GM23338 (cell line): ENCODE measurements around the gene MYO16. TPM values are rescaled to one million over a fixed set of nuclear protein-coding genes. Genes with fewer than 3 reads are reported as not detected.

Source experiments
- ATAC-seq: fragments of 200-7000 bp; cut with Tn5 transposase; 3 replicates; pipeline ENCODE4 v1.9.1; 2020
- DNase-seq: peaks from one replicate; pipeline ENCODE4 v3.0.0-alpha.2; 2015; ENCODE audit warnings: low spot score
- H2AFZ ChIP-seq: fragments of 200-600 bp; sonication (generic); 2 replicates; pipeline ENCODE4 v1.8.0; 2016; ENCODE audit warnings: antibody characterized with exemption, mild to moderate bottlenecking, moderate library complexity
- H3F3A ChIP-seq: fragments of 200-600 bp; sonication (generic); replicated peaks from 2 replicates; pipeline ENCODE4 v1.8.0; 2017; ENCODE audit warnings: antibody characterized with exemption, mixed run types, low read depth
- H3K27ac ChIP-seq: fragments of 200-600 bp; sonication (generic); 2 replicates; pipeline ENCODE4 v1.6.1; 2016; ENCODE audit warnings: low read depth
- H3K27me3 ChIP-seq: fragments of 200-600 bp; sonication (generic); 2 replicates; pipeline ENCODE4 v1.8.0; 2016; ENCODE audit warnings: mild to moderate bottlenecking, mixed run types, moderate library complexity; ENCODE audit not compliant: insufficient read depth
- H3K36me3 ChIP-seq: fragments of 200-600 bp; sonication (generic); 2 replicates; pipeline ENCODE4 v1.8.0; 2016; ENCODE audit warnings: mild to moderate bottlenecking; ENCODE audit not compliant: insufficient read depth
- H3K4me1 ChIP-seq: fragments of 200-600 bp; sonication (generic); 2 replicates; pipeline ENCODE4 v1.8.0; 2016; ENCODE audit warnings: mild to moderate bottlenecking, moderate library complexity; ENCODE audit not compliant: insufficient read depth
- H3K4me2 ChIP-seq: fragments of 200-600 bp; sonication (generic); 2 replicates; pipeline ENCODE4 v1.7.1; 2017; ENCODE audit warnings: mixed run types
- H3K4me3 ChIP-seq: fragments of 200-600 bp; sonication (generic); 2 replicates; pipeline ENCODE4 v1.6.1; 2016; ENCODE audit warnings: mixed run types
- H3K79me2 ChIP-seq: fragments of 200-600 bp; sonication (generic); replicated peaks from 2 replicates; pipeline ENCODE4 v1.8.0; 2017; ENCODE audit warnings: mild to moderate bottlenecking; ENCODE audit not compliant: insufficient read depth
- H3K9me2 ChIP-seq: fragments of 200-600 bp; sonication (generic); 2 replicates; pipeline ENCODE4 v1.8.0; 2017; ENCODE audit not compliant: insufficient read depth
- H4K20me1 ChIP-seq: fragments of 200-600 bp; sonication (generic); replicated peaks from 2 replicates; pipeline ENCODE4 v1.8.0; 2017; ENCODE audit warnings: mild to moderate bottlenecking; ENCODE audit not compliant: insufficient read depth
- H3K27ac Mint-ChIP-seq: 2 replicates; pipeline ENCODE4 v1.8.0; 2020; ENCODE audit warnings: inconsistent platforms, mild to moderate bottlenecking, moderate library complexity, mixed read lengths
- H3K27me3 Mint-ChIP-seq: 3 replicates; pipeline ENCODE4 v1.8.0; 2022; ENCODE audit warnings: low read depth, mild to moderate bottlenecking, moderate library complexity, mixed read lengths, inconsistent platforms; ENCODE audit not compliant: insufficient read depth, poor library complexity
- H3K36me3 Mint-ChIP-seq: 3 replicates; pipeline ENCODE4 v1.8.0; 2021; ENCODE audit warnings: low read depth, mild to moderate bottlenecking, inconsistent platforms, moderate library complexity, mixed read lengths
- H3K4me1 Mint-ChIP-seq: 3 replicates; pipeline ENCODE4 v1.8.0; 2020; ENCODE audit warnings: mild to moderate bottlenecking, inconsistent platforms, mixed read lengths
- H3K4me3 Mint-ChIP-seq: 3 replicates; pipeline ENCODE4 v1.8.0; 2021; ENCODE audit warnings: moderate library complexity, mild to moderate bottlenecking, inconsistent platforms, mixed read lengths
- H3K9me3 Mint-ChIP-seq: 3 replicates; pipeline ENCODE4 v1.8.0; 2020; ENCODE audit warnings: moderate library complexity, mild to moderate bottlenecking, inconsistent platforms, mixed read lengths
- CREB1 ChIP-seq: fragments of 250-450 bp; sonication (Bioruptor Pico); IDR thresholded peaks from 2 replicates; pipeline ENCODE4 v1.5.0; 2020; ENCODE audit warnings: low read depth, mild to moderate bottlenecking, moderate library complexity
- CTCF ChIP-seq, 2 experiments: fragments of 200-600 bp in 1 of 2; sonication (generic) in 1 of 2; conservative IDR thresholded peaks; 2 replicates each; pipeline versions ENCODE4 v1.5.1 to v1.6.1; 2016 to 2017; ENCODE audit warnings: antibody characterized with exemption in 2 of 2, low read depth in 2 of 2, mild to moderate bottlenecking in 2 of 2, moderate library complexity in 1 of 2
- ETS1 ChIP-seq: IDR thresholded peaks from 2 replicates; pipeline ENCODE4 v1.6.1; 2016; ENCODE audit warnings: antibody characterized with exemption
- NANOG ChIP-seq: IDR thresholded peaks from 2 replicates; pipeline ENCODE4 v1.6.1; 2016; ENCODE audit warnings: antibody characterized with exemption, borderline replicate concordance
- STAT1 ChIP-seq: IDR thresholded peaks from one replicate; pipeline ENCODE4 v1.6.1; 2016; ENCODE audit warnings: antibody characterized with exemption; ENCODE audit not compliant: unreplicated experiment
- ZNF462 ChIP-seq: fragments of 250-450 bp; sonication (Bioruptor Pico); IDR thresholded peaks from 2 replicates; pipeline ENCODE4 v1.5.0; 2020; ENCODE audit warnings: mild to moderate bottlenecking, moderate library complexity
- polyA plus RNA-seq: library from polyadenylated mRNA; unstranded; fragments of >200 nt; fragmentation: Nextera tagmentation; extraction: Ambion mirVana; gene quantifications from 2 replicates; pipeline ENCODE4 v1.2.1, GENCODE V29; 2016
- total RNA-seq: library from RNA; depleted of rRNA; stranded (reverse); fragments of >200 nt; shearing (Covaris generic); gene quantifications from 2 replicates; pipeline ENCODE4 v1.2.3, GENCODE V29; 2014

Gene MYO16
- total and polyA plus RNA-seq, 2 experiments from 2014 or later: 0.10 to 0.13 TPM

- Mint-ChIP-seq H3K27ac (no peak overlapping the region), H3K27me3 (peaks cover 1% of the 10 kb centered on the region), H3K9me3 (no peaks in the 10 kb centered on the region), H3K4me1 (no peaks in the 10 kb centered on the region; the same call in 2 of the 3 replicates), H3K4me3 (no peak overlapping the region), H3K36me3 (no peaks in the 10 kb centered on the region)
- H2AFZ ChIP-seq: peak overlapping the region; percentile 73; the same call in 1 of the 2 replicates
- no peaks in the 10 kb centered on the region for H3F3A ChIP-seq
- no peaks in the 10 kb centered on the region for H3K36me3 ChIP-seq
- ATAC-seq: no peak
- H3K27ac ChIP-seq: no peak overlapping the region
- no peaks in the 10 kb centered on the region; the same call in 1 of the 2 replicates for H3K9me2 ChIP-seq
- no peak overlapping the region for H3K4me3 ChIP-seq
- H3K79me2 ChIP-seq: no peaks in the 10 kb centered on the region
- TF ChIP-seq NANOG (no peak), ETS1 (no peak), CTCF (conservative IDR thresholded peaks at IDR 0.05; ENCODE audit: low read depth in 2 of 2) (no peak), CREB1 (CRISPR knock-in tag) (no peak)
- no peaks in the 10 kb centered on the region for H4K20me1 ChIP-seq
- H3K4me1 ChIP-seq: no peaks in the 10 kb centered on the region
- H3K27me3 ChIP-seq: no peaks in the 10 kb centered on the region
- no peak overlapping the region for H3K4me2 ChIP-seq
- no peak for DNase-seq
Observed at GRCh38 chr13:109028624-109029023, 399.2 kb downstream of the MYO16 start.

- no peaks in the 10 kb centered on the region for H3K36me3 Mint-ChIP-seq
- Histone ChIP-seq H3K4me2 (no peak overlapping the region), H2AFZ (no peak overlapping the region), H3K4me3 (no peak overlapping the region), H3K36me3 (no peaks in the 10 kb centered on the region), H3K4me1 (no peaks in the 10 kb centered on the region), H3K9me2 (no peaks in the 10 kb centered on the region; the same call in 1 of the 2 replicates), H3K79me2 (no peaks in the 10 kb centered on the region), H3K27ac (no peak overlapping the region), H4K20me1 (no peaks in the 10 kb centered on the region), H3F3A (no peaks in the 10 kb centered on the region), H3K27me3 (no peaks in the 10 kb centered on the region)
- H3K4me1 Mint-ChIP-seq: no peaks in the 10 kb centered on the region
- no peak overlapping the region for H3K27ac Mint-ChIP-seq
- H3K4me3 Mint-ChIP-seq: no peak overlapping the region
- H3K9me3 Mint-ChIP-seq: no peaks in the 10 kb centered on the region
- no peak for TF ChIP-seq CREB1 (CRISPR knock-in tag)
- no peak for TF ChIP-seq ZNF462 (CRISPR knock-in tag)
- no peak for TF ChIP-seq STAT1
- DNase-seq: no peak
- no peak for ATAC-seq
- peaks cover 1% of the 10 kb centered on the region for H3K27me3 Mint-ChIP-seq
Observed at GRCh38 chr13:109033090-109033489, 403.7 kb downstream of the MYO16 start.
